Right lobe of liver (tissue), 6 donors: ENCODE data around the gene KAZN. TPM values are rescaled to one million over a fixed set of nuclear protein-coding genes. Genes with fewer than 3 reads are reported as not detected.

ENCODE experiments used
- ATAC-seq, 4 donors: fragments of 200-7000 bp; cut with Tn5 transposase; one replicate each; pipeline ENCODE4 v1.9.1; 2020; ENCODE audit warnings: mild to moderate bottlenecking in 4 of 4, moderate library complexity in 4 of 4
- DNase-seq, 3 donors: peaks; one replicate each; pipeline ENCODE4 v3.0.0-alpha.2; 2020
- H3K27ac ChIP-seq, 3 donors: fragments of 200-600 bp; one replicate each; pipeline ENCODE4 v1.8.0; 2022
- H3K27me3 ChIP-seq, 2 donors: fragments of 200-600 bp; one replicate each; pipeline ENCODE4 v1.8.0; 2022
- H3K36me3 ChIP-seq, 4 donors: fragments of 200-600 bp; sonication (generic) in 1 of 4; one replicate each; pipeline versions ENCODE4 v1.5.1 to v1.8.0; 2017 to 2022; ENCODE audit warnings: control low read depth in 1 of 4
- H3K4me1 ChIP-seq, 4 donors: fragments of 200-600 bp; sonication (generic) in 1 of 4; one replicate each; pipeline versions ENCODE4 v1.5.1 to v1.8.0; 2017 to 2022; ENCODE audit warnings: control low read depth in 1 of 4
- H3K4me3 ChIP-seq, 3 donors: fragments of 200-600 bp; one replicate each; pipeline ENCODE4 v1.8.0; 2022
- H3K9me3 ChIP-seq, 4 donors: fragments of 200-600 bp; sonication (generic) in 1 of 4; one replicate each; pipeline versions ENCODE4 v1.5.1 to v1.8.0; 2017 to 2022; ENCODE audit warnings: control low read depth in 1 of 4
- CTCF ChIP-seq, 4 donors: fragments of 200-600 bp in 3 of 4; fragments of 450-650 bp in 1 of 4; IDR thresholded peaks; one replicate each; pipeline versions ENCODE4 v1.5.1 to v1.8.0; 2016 to 2022; ENCODE audit warnings: antibody characterized with exemption in 4 of 4, mild to moderate bottlenecking in 2 of 4
- POLR2A ChIP-seq: fragments of 450-650 bp; IDR thresholded peaks from one replicate; pipeline ENCODE4 v1.6.1; 2017; ENCODE audit warnings: antibody characterized with exemption, mild to moderate bottlenecking
- WGBS: methylation state at CpG from one replicate; pipeline ENCODE4 v1.1.6; 2018; ENCODE audit warnings: low coverage, low lambda C conversion rate; ENCODE audit not compliant: insufficient coverage; ENCODE audit errors: missing lambda C conversion rate; 5-methylcytosine and 5-hydroxymethylcytosine counted together
- intact Hi-C, 2 donors: fragments of 100-400 bp; cut with DNase I; formaldehyde crosslinking; loops; one replicate each; pipeline versions ENCODE4 v1.11.2 to v1.14.1; 2022
- total RNA-seq, 6 experiments: library from RNA; depleted of rRNA in 2 of 6; stranded (reverse); fragments of >200 nt in 2 of 6; fragmentation: NEBNext Ultra II Directional in 3 of 6; extraction: Animal tissue kit (Norgen Biotek cat#: 25700) in 3 of 6; gene quantifications; one replicate each; pipeline versions ENCODE4 v1.1.0 to v1.2.4, GENCODE V29; 2016 to 2023
- donor health status: DM: no; HTN: yes; CAD: no.
- donor health status: DM: no; HTN: no; CAD: no.
- donor health status: DM: no; HTN: no; CAD: no.
- donor health status: DM: no; HTN: yes; CAD: no.
- donor health status: DM: no; HTN: yes; CAD: no.

Gene KAZN
- total RNA-seq, 6 experiments from 2014 or later, result 1.5 to 7.2 (median 2.7) TPM

DNA sequence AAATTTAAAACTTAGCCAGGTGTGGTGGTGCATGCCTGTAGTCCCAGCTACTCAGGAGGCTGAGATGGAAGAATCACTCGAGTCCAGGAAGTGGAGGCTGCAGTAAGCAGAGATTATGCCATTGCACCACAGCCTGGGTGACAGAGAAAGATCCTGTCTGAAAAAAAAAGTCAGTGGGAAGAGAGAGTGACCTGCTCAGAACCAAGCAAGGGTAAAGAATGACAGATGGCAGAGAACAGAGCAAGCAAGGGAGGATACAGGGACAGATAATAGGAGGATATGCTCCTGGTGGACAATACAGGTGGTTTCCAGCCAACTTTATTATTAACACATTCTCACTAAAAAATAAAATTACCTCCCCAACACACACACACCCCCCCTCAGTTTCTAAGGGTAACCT, 550.5 kb downstream of the KAZN start:
- H3K4me3 ChIP-seq, result no peak overlapping the region
- TF ChIP-seq CTCF (IDR thresholded peaks at IDR 0.05), result no peak
- TF ChIP-seq POLR2A, result no peak
- ATAC-seq, result no peak
- H3K27me3 ChIP-seq, result peaks cover 0 to 19% of the 10 kb centered on the region in 2 donors
- intact Hi-C loops, result no loop called here
- no peaks in the 10 kb centered on the region for H3K36me3 ChIP-seq
- H3K27ac ChIP-seq, result no peak overlapping the region
- 0% methylated on average over 1 of the region's 1 CpG for WGBS
- DNase-seq, result no peak
- peaks cover 0 to 15% (median 3%) of the 10 kb centered on the region in 4 donors for H3K4me1 ChIP-seq
- no peaks in the 10 kb centered on the region for H3K9me3 ChIP-seq

- intact Hi-C loops, result loop anchor here in 1 of 2 donors (10.0 kb wide), 1 partner anchor 124 kb away; no protein-coding TSS in a partner anchor
- peaks cover 0 to 19% (median 3%) of the 10 kb centered on the region in 4 donors for H3K4me1 ChIP-seq
- no peak overlapping the region for H3K27ac ChIP-seq
- no peaks in the 10 kb centered on the region for H3K36me3 ChIP-seq
- DNase-seq (no peak), ATAC-seq (no peak)
- TF ChIP-seq POLR2A, result no peak
- TF ChIP-seq CTCF (IDR thresholded peaks at IDR 0.05), result no peak
- no peaks in the 10 kb centered on the region for H3K9me3 ChIP-seq
- no peak overlapping the region for H3K4me3 ChIP-seq
- 51% methylated on average over 3 of the region's 3 CpGs for WGBS
- peaks cover 0 to 26% of the 10 kb centered on the region in 2 donors for H3K27me3 ChIP-seq
Observed at GRCh38 chr1:15150376-15150775, 551.9 kb downstream of the KAZN start.

GRCh38 chr1:15151377-15151806, 552.9 kb downstream of the KAZN start:
- TF ChIP-seq POLR2A, result no peak
- TF ChIP-seq CTCF (IDR thresholded peaks at IDR 0.05), result no peak
- H3K4me3 ChIP-seq, result no peak overlapping the region
- H3K27me3 ChIP-seq, result peaks cover 0 to 26% of the 10 kb centered on the region in 2 donors
- WGBS, result 15% methylated on average over 2 of the region's 5 CpGs
- intact Hi-C loops, result loop anchor here in 1 of 2 donors (10.0 kb wide), 1 partner anchor 123 kb away; no protein-coding TSS in a partner anchor
- peaks cover 0 to 19% (median 3%) of the 10 kb centered on the region in 4 donors for H3K4me1 ChIP-seq
- H3K27ac ChIP-seq, result no peak overlapping the region
- ATAC-seq (no peak), DNase-seq (no peak)
- no peaks in the 10 kb centered on the region for H3K9me3 ChIP-seq
- H3K36me3 ChIP-seq, result no peaks in the 10 kb centered on the region

- Histone ChIP-seq H3K9me3 (no peaks in the 10 kb centered on the region), H3K4me1 (peaks cover 0 to 19% (median 3%) of the 10 kb centered on the region in 4 donors), H3K27me3 (peaks cover 0 to 26% of the 10 kb centered on the region in 2 donors), H3K4me3 (no peak overlapping the region), H3K36me3 (no peaks in the 10 kb centered on the region), H3K27ac (no peak overlapping the region)
- intact Hi-C loops, result loop anchor here in 1 of 2 donors (10.0 kb wide), 1 partner anchor 123 kb away; no protein-coding TSS in a partner anchor
- DNase-seq (no peak), ATAC-seq (no peak)
- 51% methylated on average over 2 of the region's 3 CpGs for WGBS
- TF ChIP-seq POLR2A (no peak), CTCF (IDR thresholded peaks at IDR 0.05) (no peak)
Observed at GRCh38 chr1:15151871-15152270, 553.4 kb downstream of the KAZN start.
